AML-193 (cell line): Measurements from ENCODE around the gene ADCY10.
"Not testable (repeated sequence)": the region's sequence is repeated elsewhere in the genome, so short reads cannot be mapped to it uniquely, and the experiment has no call there.

Experiments used
- DNase-seq, 2 experiments: peaks; one replicate each; lab custom pipeline; 2025; lab: John Stamatoyannopoulos, UW

Gene ADCY10

GRCh38 chr1:167881786-167882185, 32.1 kb downstream of the ADCY10 start:
- DNase-seq = no peak

DNA sequence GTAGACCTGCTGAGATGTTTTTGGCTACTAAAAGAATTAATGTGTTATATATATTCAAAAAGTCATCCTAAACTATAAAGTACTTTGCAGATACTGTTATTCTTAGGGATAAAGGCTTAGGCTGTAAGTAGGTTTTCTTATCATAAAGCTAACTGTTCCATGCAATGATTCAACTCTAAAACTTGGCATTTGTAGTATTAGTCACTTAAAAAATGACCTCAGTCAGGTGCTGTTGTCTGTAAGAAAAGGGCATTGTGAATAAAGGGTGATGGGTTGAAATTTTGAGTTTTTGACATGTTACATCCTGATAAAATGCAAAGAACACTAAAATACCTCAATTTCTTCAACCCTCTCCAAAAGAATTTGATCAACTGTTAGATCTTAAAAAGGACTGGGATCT, 32.9 kb downstream of the ADCY10 start:
- no peak for DNase-seq

DNA sequence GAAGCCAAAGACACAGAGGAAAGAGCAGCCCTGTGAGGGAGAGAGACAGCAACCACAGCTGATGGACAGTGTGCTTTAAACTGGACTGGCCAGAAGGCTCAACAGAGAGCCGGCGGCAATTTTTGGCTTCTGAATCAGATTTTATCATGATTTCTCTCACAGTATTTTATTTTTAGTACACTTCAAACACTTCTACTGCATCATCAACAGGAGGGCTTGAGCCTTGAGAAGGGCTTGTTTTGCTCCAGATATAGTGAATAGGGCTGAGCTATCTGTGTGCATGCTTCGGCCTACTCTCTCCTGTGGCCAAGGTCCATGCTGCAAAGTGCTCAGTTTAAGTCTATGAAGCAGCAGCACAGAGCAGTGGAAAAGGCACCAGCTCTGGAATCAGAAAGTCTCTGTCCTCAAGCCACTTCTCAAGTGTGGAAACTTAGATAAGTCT, 33.3 kb downstream of the ADCY10 start:
- no peak for DNase-seq

GRCh38 chr1:167879508-167879907, 34.4 kb downstream of the ADCY10 start:
- no peak for DNase-seq

- no peak for DNase-seq
Measured at GRCh38 chr1:167878372-167879160, 35.4 kb downstream of the ADCY10 start.

DNA sequence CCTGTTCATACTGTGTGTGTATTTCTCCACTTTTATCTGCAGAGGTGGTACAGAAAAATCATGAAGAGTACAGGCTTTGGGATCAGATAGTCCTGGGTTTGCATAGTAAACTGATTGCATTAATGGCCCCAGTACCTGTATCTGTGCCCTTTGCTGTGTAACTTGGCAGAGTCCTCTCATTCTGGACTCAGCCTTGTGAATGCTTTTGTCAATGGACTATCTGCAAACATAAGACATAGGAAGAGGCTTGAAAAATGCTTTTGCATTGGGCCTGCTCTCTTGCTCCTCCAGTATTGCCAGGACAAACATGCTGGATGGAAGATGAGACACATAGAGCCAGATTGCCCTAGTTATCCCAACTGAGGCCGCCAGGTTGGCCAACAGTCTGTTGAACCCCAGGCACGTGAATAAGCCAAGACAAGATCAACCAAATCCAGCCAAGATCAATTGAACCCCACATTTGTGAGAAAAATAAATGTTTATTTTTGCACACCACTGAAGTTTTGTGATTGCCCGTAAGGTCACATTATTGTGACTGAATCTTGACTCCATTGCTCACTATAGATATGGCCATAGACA, 37.2 kb downstream of the ADCY10 start:
- no peak for DNase-seq

GRCh38 chr1:167871331-167871730, 42.6 kb downstream of the ADCY10 start:
- no peak for DNase-seq

- not testable (repeated sequence) for DNase-seq
Measured at GRCh38 chr1:167869157-167870001, 44.6 kb downstream of the ADCY10 start.

- DNase-seq = not testable (repeated sequence)
Measured at GRCh38 chr1:167866739-167867414, 47.1 kb downstream of the ADCY10 start.

GRCh38 chr1:167866326-167866725, 47.6 kb downstream of the ADCY10 start:
- DNase-seq = not testable (repeated sequence)

DNA sequence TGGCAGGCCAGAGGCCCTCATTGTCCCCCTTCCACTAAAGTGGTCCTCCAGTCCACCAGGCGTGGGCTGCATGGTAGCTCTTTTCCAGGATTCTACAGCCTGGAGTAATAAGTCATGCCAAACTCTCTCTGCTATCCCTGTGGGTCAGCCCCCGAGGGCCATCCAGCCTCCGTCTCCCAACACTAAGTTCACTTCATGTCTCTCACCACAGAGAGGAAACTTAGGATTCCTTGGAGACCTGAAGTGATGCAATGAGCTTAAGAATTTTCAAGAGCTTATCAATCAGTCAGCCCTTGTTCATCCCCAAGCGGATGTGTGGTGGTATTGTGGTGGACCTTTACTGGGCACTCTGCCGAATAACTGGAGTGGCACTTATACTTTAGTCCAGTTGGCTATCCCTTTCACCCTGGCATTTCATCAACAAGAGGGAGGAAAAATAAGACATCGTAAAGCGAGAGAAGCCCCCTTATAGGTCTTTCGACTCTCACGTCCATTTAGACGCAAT, 48.1 kb downstream of the ADCY10 start:
- DNase-seq = not testable (repeated sequence)

DNA sequence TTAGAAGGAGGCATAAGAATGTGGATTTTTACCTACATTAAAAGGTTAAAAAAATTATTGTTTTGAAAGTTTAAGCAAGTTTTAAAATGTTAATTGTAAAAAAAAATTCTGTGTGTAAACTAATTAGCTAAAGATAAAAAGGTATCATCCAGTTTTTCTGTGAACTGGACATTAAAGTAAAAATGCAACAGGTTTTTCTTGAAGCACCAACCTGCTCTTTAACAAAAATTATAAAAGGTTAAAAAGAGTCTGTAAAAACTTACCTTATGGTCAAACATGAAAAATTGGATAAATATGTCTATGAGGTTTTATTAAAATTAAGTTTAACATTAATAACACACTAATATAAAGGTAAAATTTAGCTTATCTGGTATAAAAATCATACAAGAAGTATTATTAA, 48.7 kb downstream of the ADCY10 start:
- not testable (repeated sequence) for DNase-seq

- DNase-seq = no peak
Measured at GRCh38 chr1:167864392-167865032, 49.4 kb downstream of the ADCY10 start.

GRCh38 chr1:167863921-167864279, 50.0 kb downstream of the ADCY10 start:
- DNase-seq = no peak

DNA sequence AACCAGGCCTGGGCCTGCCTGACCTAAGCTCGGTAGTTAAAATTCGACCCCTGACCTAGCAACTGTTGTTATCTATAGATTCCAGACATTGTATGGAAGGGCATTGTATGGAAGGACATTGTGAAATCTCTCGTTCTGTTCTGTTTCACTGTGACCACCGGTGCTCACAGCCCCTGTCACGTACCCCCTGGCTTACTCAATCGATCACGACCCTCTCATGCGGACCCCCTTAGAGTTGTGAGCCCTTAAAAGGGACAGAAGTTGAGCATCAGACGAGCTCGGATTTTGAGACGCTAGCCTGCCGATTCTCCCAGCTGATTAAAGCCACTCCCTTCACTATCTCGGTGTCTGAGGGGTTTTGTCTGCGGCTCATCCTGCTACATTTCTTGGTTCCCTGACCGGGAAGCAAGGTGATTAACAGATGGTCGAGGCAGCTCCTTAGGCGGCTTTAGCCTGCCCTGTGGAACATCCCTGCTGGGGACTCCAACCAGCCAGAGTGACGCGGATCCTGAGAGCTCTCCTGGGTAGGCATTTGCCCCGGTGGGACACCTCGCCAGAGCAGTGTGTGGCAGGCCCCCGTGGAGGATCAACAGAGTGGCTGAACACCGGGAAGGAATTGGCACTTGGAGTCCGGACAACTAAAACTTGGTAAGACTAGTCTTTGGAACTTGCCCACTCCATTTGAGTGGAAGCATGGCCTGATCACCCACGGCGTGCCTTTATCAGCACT, 50.6 kb downstream of the ADCY10 start:
- DNase-seq = not testable (repeated sequence)

DNA sequence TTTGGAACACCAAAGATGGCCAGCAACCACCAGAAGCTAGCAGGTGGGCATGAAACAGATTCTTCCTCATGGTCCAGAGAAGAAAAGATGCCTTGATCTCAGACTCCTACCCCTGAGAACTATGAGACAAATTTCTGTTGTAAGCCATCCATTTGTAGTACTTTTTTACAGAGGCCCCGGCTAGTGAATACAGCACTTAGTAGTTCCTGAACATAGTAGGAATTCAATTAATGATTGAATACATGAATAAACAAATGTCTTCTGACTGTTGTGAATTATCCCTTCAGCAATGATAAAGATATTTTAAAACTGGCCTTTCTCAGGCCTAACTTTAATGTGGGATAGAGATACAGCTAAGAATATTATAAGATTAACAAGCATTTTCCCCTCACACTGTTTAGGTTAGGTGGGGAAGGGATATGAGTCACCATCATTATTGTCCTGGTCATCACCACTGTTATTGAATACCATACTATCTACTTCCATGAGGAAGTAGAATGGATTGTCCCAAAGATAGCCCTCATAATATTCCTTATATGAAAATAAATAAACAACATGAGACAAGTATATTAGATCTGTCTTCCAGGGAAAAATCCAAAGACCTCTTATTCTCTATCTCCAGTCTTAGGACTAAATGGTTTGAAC, 51.4 kb downstream of the ADCY10 start:
- no peak for DNase-seq

DNA sequence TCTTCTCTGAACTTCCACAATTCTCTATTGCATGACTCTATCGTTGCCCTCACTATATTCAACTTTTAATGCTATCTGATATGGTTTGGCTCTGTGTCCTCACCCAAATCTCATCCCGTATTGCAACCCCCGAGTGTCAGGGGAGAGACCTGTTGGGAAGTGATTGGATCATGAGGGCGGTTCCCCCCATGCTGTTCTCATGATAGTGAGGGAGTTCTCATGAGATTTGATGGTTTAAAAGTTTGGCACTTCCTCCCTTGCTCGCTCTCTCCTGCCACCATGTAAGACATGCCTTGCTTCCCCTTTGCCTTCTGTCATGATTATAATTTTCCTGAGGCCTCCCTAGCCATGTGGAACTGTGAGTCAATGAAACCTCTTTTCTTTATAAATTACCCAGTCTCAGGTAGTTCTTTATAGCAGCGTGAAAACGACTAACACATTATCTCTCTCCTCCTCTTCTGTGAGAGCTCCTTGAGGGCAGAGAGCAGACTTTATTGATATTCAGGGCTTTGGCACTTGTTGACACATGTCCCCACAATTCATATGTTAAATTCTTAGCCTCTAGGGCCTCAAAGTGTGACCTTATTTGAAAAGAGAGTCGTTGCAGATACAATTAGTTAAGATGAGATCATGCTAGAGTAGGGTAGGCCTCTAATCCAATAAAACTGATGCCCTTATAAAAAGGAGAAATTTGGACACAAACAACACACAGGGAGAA, 52.1 kb downstream of the ADCY10 start:
- DNase-seq = no peak

GRCh38 chr1:167860231-167860923, 53.6 kb downstream of the ADCY10 start:
- no peak for DNase-seq
